PC-9 (cell line): ENCODE results near the gene TSPAN3. TPM values are rescaled to one million over a fixed set of nuclear protein-coding genes. Genes with fewer than 3 reads are reported as not detected.

ENCODE experiments used
- BruUV-seq: library from RNA; stranded (reverse); fragments of 400-500 nt; replicated peaks from 2 replicates; lab custom pipeline; 2021; lab: Mats Ljungman, UMichigan
- CTCF ChIA-PET: fragments of 300-600 bp; sonication (Branson Sonifier 250); formaldehyde crosslinking; loops from one replicate; lab custom pipeline; 2022; ENCODE audit warnings: antibody characterized with exemption; lab: Charles Lee
- POLR2A ChIA-PET: fragments of 300-600 bp; sonication (Branson Sonifier 250); formaldehyde crosslinking; loops from one replicate; lab custom pipeline; 2022; ENCODE audit warnings: antibody characterized with exemption; ENCODE audit not compliant: unreplicated experiment; lab: Charles Lee
- DNase-seq, 2 experiments: peaks; one replicate each; pipeline versions ENCODE4 v3.0.0 to v3.0.0-alpha.2; 2015 to 2022; ENCODE audit warnings: mixed read lengths in 1 of 2
- H2AFZ ChIP-seq: fragments of 200-600 bp; sonication (generic); 2 replicates; pipeline ENCODE4 v1.8.1; 2017; ENCODE audit warnings: antibody characterized with exemption
- H3F3A ChIP-seq: fragments of 200-600 bp; sonication (generic); 2 replicates; pipeline ENCODE4 v1.8.1; 2017; ENCODE audit warnings: antibody characterized with exemption, mild to moderate bottlenecking, low read depth; ENCODE audit not compliant: insufficient read depth
- H3K27ac ChIP-seq: fragments of 200-600 bp; sonication (generic); 2 replicates; pipeline ENCODE4 v1.6.1; 2016; ENCODE audit warnings: mixed run types
- H3K27me3 ChIP-seq: fragments of 200-600 bp; sonication (generic); 2 replicates; pipeline ENCODE4 v1.6.1; 2016; ENCODE audit warnings: low read depth, mixed run types; ENCODE audit not compliant: insufficient read depth
- H3K36me3 ChIP-seq: fragments of 200-600 bp; sonication (generic); 2 replicates; pipeline ENCODE4 v1.6.1; 2016; ENCODE audit warnings: low read depth, mixed run types
- H3K4me1 ChIP-seq: fragments of 200-600 bp; sonication (generic); replicated peaks from 2 replicates; pipeline ENCODE4 v1.6.1; 2016; ENCODE audit warnings: mixed run types; ENCODE audit not compliant: insufficient read depth
- H3K4me2 ChIP-seq: fragments of 200-600 bp; sonication (generic); 2 replicates; pipeline ENCODE4 v1.6.1; 2017; ENCODE audit warnings: mixed run types
- H3K4me3 ChIP-seq: fragments of 200-600 bp; sonication (generic); 2 replicates; pipeline ENCODE4 v1.6.1; 2016; ENCODE audit warnings: mixed run types
- H3K79me2 ChIP-seq: fragments of 200-600 bp; sonication (generic); 2 replicates; pipeline ENCODE4 v1.6.1; 2017; ENCODE audit warnings: low read depth, mixed run types
- H3K9me2 ChIP-seq: fragments of 200-600 bp; sonication (generic); 2 replicates; pipeline ENCODE4 v1.8.1; 2017; ENCODE audit warnings: mild to moderate bottlenecking; ENCODE audit not compliant: insufficient read depth
- H3K9me3 ChIP-seq: fragments of 200-600 bp; sonication (generic); 2 replicates; pipeline ENCODE4 v1.8.1; 2016; ENCODE audit warnings: low read depth; ENCODE audit not compliant: insufficient read depth
- H4K20me1 ChIP-seq: fragments of 200-600 bp; sonication (generic); 2 replicates; pipeline ENCODE4 v1.8.1; 2017; ENCODE audit not compliant: insufficient read depth
- CTCF ChIP-seq: fragments of 200-600 bp; sonication (generic); conservative IDR thresholded peaks from 2 replicates; pipeline ENCODE4 v1.6.1; 2017; ENCODE audit warnings: mixed run types, antibody characterized with exemption, mild to moderate bottlenecking, moderate library complexity
- EZH2 ChIP-seq: fragments of 200-600 bp; sonication (generic); IDR thresholded peaks from 2 replicates; pipeline ENCODE4 v1.8.0; 2017; ENCODE audit warnings: antibody characterized with exemption, low read depth
- intact Hi-C: fragments of 100-400 bp; cut with micrococcal nuclease; formaldehyde crosslinking; loops from one replicate; pipeline ENCODE4 v1.10.0; 2022; ENCODE audit not compliant: unreplicated experiment
- total RNA-seq: library from RNA; stranded (reverse); gene quantifications from 2 replicates; pipeline ENCODE4 v1.2.3, GENCODE V29; 2021

Gene TSPAN3
- total RNA-seq, 1 experiment from 2014 or later, result 151 TPM

DNA sequence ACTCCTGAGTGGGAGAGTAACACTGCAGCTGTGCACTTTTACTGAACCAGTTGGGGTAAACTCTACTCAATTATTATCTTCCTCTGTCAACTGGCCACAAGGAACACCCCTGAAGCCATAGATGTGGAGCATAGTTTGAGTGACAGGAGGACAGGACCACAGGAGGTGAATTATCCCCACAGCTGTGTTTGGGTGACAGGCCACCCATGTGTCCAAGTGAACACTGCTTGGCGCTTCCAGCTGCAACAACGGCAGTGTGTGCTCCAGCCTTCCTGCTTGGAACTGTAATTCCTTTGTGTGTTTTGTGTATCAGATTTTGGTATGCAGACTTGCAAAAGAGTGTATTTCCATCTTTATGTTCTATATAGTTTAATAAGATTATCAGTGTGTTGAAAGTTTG is 20.2 kb upstream of the TSPAN3 start:
- Histone ChIP-seq H3F3A (no peaks in the 10 kb centered on the region), H3K9me2 (no peaks in the 10 kb centered on the region), H3K27ac (no peak overlapping the region), H3K79me2 (no peaks in the 10 kb centered on the region), H3K4me1 (no peaks in the 10 kb centered on the region), H3K9me3 (no peaks in the 10 kb centered on the region), H3K27me3 (no peaks in the 10 kb centered on the region), H4K20me1 (no peaks in the 10 kb centered on the region), H3K4me3 (no peak overlapping the region), H3K4me2 (no peak overlapping the region), H2AFZ (no peak overlapping the region), H3K36me3 (no peaks in the 10 kb centered on the region)
- TF ChIP-seq CTCF, result no peak
- no peak for TF ChIP-seq EZH2
- CTCF ChIA-PET, result no interaction called here
- intact Hi-C loops, result no loop called here
- no peak for DNase-seq
- POLR2A ChIA-PET, result no interaction called here
- no TSS peak for BruUV-seq

GRCh38 chr15:77087213-77087612 is 16.3 kb upstream of the TSPAN3 start:
- ChIA-PET POLR2A (interaction anchor here (0.7 kb wide), 1 partner anchor 853 kb away, joined by 3 read pairs; no protein-coding TSS in a partner anchor), CTCF (no interaction called here)
- H2AFZ ChIP-seq, result no peak overlapping the region
- H3K79me2 ChIP-seq, result no peaks in the 10 kb centered on the region
- no peak overlapping the region for H3K4me2 ChIP-seq
- no peak overlapping the region for H3K4me3 ChIP-seq
- H3K9me2 ChIP-seq, result no peaks in the 10 kb centered on the region
- H3F3A ChIP-seq, result peaks cover 5% of the 10 kb centered on the region; the same call in 1 of the 2 replicates
- H3K9me3 ChIP-seq, result no peaks in the 10 kb centered on the region
- TF ChIP-seq CTCF, result no peak
- TF ChIP-seq EZH2, result no peak
- intact Hi-C loops, result no loop called here
- H3K27me3 ChIP-seq, result no peaks in the 10 kb centered on the region
- no peak overlapping the region for H3K27ac ChIP-seq
- no peak for DNase-seq
- BruUV-seq, result no TSS peak
- no peaks in the 10 kb centered on the region for H4K20me1 ChIP-seq
- H3K4me1 ChIP-seq, result peaks cover 9% of the 10 kb centered on the region
- no peaks in the 10 kb centered on the region for H3K36me3 ChIP-seq

GRCh38 chr15:77085297-77085696 is 14.4 kb upstream of the TSPAN3 start:
- Histone ChIP-seq H3K79me2 (no peaks in the 10 kb centered on the region), H4K20me1 (no peaks in the 10 kb centered on the region), H3K27ac (no peak overlapping the region), H3K36me3 (no peaks in the 10 kb centered on the region), H3K9me3 (no peaks in the 10 kb centered on the region), H3K9me2 (no peaks in the 10 kb centered on the region), H3K27me3 (no peaks in the 10 kb centered on the region), H3K4me3 (no peak overlapping the region), H3K4me1 (peaks cover 9% of the 10 kb centered on the region), H2AFZ (no peak overlapping the region), H3F3A (peaks cover 5% of the 10 kb centered on the region; the same call in 1 of the 2 replicates), H3K4me2 (peak overlapping the region; percentile 28; the same call in 1 of the 2 replicates)
- peak; percentile 45 to 75 for DNase-seq
- BruUV-seq, result no TSS peak
- intact Hi-C loops, result no loop called here
- no peak for TF ChIP-seq CTCF
- TF ChIP-seq EZH2, result no peak
- ChIA-PET CTCF (no interaction called here), POLR2A (no interaction called here)
